ENCODE data around the gene SRP14. TPM values are rescaled to one million over a fixed set of nuclear protein-coding genes. Genes with fewer than 3 reads are reported as not detected.

Gene SRP14
- total RNA-seq, 4 donors from 2014 or later: 237 to 371 (median 275) TPM

DNA sequence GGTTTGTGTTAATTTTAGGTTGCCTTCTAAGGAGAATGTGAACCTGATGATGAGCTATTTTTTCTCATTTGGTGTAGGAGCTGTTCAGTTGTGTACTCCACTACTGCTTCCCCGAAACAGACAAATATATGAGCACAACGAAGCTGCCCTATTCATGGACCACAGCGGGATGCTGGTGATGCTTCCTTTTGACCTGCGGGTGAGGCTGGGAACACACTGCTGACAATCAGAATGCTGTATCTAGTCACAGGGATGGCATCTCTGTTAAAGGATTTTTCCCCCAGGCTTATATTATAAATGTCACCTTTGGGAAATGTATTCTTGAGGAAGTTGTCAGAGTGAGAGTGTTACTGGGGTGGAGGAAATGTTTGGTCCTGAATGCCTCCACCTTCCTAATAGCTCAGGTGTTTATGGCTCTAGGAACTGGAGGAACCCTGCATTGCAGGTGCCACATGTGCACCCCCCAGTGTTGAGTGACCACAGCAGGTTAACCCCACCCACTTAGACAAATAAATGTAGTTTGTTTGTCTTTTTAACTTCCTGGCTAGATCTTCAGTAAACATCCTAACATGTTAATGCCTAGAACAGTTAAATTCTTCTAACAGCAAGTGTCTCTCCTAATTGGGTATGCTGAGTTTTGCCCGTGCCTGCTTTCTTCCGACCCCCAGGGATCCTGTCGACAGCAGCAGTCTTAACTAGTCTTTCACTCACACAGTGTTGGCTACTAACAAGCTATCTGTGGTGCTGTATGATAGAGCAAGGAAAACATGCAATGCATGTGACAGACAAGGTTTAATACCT is 35.7 kb downstream of the SRP14 start:
- TF ChIP-seq, protein P1, sequence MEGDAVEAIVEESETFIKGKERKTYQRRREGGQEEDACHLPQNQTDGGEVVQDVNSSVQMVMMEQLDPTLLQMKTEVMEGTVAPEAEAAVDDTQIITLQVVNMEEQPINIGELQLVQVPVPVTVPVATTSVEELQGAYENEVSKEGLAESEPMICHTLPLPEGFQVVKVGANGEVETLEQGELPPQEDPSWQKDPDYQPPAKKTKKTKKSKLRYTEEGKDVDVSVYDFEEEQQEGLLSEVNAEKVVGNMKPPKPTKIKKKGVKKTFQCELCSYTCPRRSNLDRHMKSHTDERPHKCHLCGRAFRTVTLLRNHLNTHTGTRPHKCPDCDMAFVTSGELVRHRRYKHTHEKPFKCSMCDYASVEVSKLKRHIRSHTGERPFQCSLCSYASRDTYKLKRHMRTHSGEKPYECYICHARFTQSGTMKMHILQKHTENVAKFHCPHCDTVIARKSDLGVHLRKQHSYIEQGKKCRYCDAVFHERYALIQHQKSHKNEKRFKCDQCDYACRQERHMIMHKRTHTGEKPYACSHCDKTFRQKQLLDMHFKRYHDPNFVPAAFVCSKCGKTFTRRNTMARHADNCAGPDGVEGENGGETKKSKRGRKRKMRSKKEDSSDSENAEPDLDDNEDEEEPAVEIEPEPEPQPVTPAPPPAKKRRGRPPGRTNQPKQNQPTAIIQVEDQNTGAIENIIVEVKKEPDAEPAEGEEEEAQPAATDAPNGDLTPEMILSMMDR (IDR thresholded peaks at IDR 0.05; ENCODE audit: low read depth): no peak

DNA sequence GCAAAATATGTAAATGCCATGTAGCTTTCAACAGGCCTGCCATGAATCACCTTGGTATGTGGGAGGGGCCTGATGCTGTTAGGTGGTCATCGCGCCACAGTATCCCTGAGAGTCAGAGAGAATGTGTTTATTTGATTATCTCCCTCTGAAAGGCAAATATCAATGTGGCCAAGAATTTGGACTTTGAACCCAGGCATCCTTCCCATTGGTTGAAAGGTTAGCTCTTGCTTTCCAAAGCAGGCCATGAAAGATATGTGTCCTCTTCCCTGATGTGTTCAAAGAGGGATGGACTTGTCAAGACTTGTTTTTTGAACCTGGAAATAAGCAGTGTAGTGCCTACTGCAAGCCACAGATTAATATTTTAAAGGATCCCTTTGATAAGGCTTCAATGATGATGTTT is 36.7 kb downstream of the SRP14 start:
- TF ChIP-seq, protein P1 (IDR thresholded peaks at IDR 0.05; ENCODE audit: low read depth): no peak

- TF ChIP-seq, protein P1 (IDR thresholded peaks at IDR 0.05; ENCODE audit: low read depth): no peak
Measured at GRCh38 chr15:39999538-40000200, 39.3 kb downstream of the SRP14 start.

DNA sequence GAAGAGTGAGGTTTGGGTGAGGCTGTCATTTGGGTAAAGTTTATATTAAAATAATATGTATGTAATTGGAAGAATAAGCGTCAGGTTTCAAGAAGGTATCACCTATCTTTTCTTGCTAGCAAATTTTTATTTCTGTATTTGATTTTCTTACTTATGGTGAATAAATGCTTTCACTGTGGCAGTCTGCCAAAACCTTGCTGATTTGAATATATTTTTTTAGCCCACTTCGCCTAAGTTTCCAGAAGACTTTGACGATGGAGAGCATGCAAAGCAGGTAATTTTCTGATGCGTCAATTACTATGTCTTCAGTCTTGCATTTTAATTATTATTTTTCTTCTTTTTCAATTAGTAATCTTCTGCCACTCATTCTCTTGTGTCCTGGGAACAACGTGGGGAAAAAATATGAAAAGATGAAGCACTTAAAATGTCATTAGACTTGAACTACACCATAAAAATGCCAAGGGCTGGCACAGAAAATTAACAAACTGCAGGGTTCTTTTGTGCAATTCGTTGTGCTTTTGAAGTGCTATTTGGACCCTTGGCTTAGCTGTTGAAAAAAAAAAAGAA is 40.4 kb downstream of the SRP14 start:
- TF ChIP-seq, protein P1 (IDR thresholded peaks at IDR 0.05; ENCODE audit: low read depth): no peak

DNA sequence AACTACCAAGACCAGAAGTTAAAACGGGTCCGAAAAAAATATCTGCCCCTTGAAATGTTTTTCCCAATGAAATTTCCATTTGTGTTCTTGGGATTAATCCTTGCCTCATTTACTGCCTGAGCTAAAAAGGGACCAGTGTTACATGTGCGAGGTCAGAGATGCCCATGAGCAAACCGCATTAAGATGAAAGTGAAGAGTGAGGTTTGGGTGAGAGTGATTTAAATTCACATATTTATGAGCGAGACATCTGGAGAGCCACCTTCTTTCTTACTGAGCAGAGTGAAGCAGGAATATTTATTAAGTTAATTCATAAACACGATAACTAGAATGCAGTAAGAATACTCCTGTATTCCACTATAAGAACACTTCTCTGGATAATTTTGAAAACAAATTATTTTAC is 41.3 kb downstream of the SRP14 start:
- TF ChIP-seq, protein P1 (IDR thresholded peaks at IDR 0.05; ENCODE audit: low read depth): no peak

DNA sequence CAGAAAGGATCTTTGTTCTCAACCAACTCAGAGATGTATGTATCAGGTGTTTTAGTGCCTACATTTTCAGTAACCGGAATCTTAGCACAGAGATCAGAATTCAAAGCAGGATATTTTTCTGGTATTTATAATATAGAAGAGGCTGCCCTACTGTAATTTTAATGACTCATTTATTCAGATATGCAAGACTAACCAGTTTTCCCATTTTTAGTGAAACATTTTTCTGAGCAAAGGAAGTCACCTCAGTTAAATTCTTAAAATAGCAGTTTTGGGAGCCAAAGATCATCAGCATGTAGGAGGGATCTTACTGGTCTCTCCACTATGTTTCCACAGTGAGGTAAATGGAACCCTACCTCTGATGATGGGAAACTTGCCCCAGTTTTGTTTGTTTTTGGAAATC is 42.0 kb downstream of the SRP14 start:
- TF ChIP-seq, protein P1 (IDR thresholded peaks at IDR 0.05; ENCODE audit: low read depth): no peak

GRCh38 chr15:39990706-39991105 is 48.3 kb downstream of the SRP14 start:
- TF ChIP-seq, protein P1 (IDR thresholded peaks at IDR 0.05; ENCODE audit: low read depth): no peak

All from subcutaneous adipose tissue (tissue), 4 donors.